SK-N-SH (cell line): ENCODE results near the gene FOSB. TPM values are rescaled to one million over a fixed set of nuclear protein-coding genes. Genes with fewer than 3 reads are reported as not detected.
A peak's percentile ranks its signal among the peaks of the same experiment; 100 is the strongest.

ENCODE experiments used
- CTCF ChIA-PET: fragments of 300-600, 350-600 bp; formaldehyde crosslinking; extraction: SDS; loops from one replicate; lab custom pipeline; 2021; lab: Yijun Ruan, JAX
- POLR2A ChIA-PET: fragments of 350-600 bp; sonication (Branson Sonifier 250); formaldehyde crosslinking; extraction: SDS; loops from one replicate; lab custom pipeline; 2020; ENCODE audit warnings: antibody characterized with exemption, inconsistent platforms; lab: Yijun Ruan, JAX
- DNase-seq: peaks from one replicate; pipeline ENCODE4 v3.0.0; 2012
- H2AFZ ChIP-seq: fragments of 200-600 bp; sonication (generic); 2 replicates; pipeline ENCODE4 v1.8.1; 2016; ENCODE audit warnings: antibody characterized with exemption, mild to moderate bottlenecking, low read depth
- H3F3A ChIP-seq: fragments of 200-600 bp; sonication (generic); replicated peaks from 2 replicates; pipeline ENCODE3; 2016; ENCODE audit warnings: antibody characterized with exemption, mild to moderate bottlenecking; ENCODE audit not compliant: insufficient read depth
- H3K27ac ChIP-seq, 2 experiments: fragments of 200-500 bp in 1 of 2; fragments of 200-600 bp in 1 of 2; sonication (Bioruptor generic) in 1 of 2; sonication (generic), shearing (Covaris generic) in 1 of 2; 2 replicates each; pipeline versions ENCODE4 v1.5.1 to v1.6.1; 2014 to 2016; ENCODE audit warnings: low read depth in 2 of 2, inconsistent platforms in 1 of 2, low read length in 1 of 2, mild to moderate bottlenecking in 1 of 2, mixed read lengths in 1 of 2
- H3K27me3 ChIP-seq: fragments of 200-600 bp; sonication (generic), shearing (Covaris generic); 2 replicates; pipeline ENCODE4 v1.6.1; 2016; ENCODE audit warnings: mixed run types; ENCODE audit not compliant: insufficient read depth
- H3K36me3 ChIP-seq, 2 experiments: fragments of 200-500 bp in 1 of 2; fragments of 200-600 bp in 1 of 2; sonication (Bioruptor generic) in 1 of 2; sonication (generic) in 1 of 2; replicated peaks in 1 of 2; 2 replicates each; pipeline versions ENCODE3 to v1.5.1; 2014 to 2016; ENCODE audit warnings: low read length in 1 of 2, mild to moderate bottlenecking in 1 of 2; ENCODE audit not compliant: insufficient read depth in 2 of 2, control insufficient read depth in 1 of 2
- H3K4me1 ChIP-seq, 2 experiments: fragments of 200-500 bp in 1 of 2; fragments of 200-600 bp in 1 of 2; sonication (Bioruptor generic) in 1 of 2; sonication (generic), shearing (Covaris generic) in 1 of 2; 2 replicates each; pipeline versions ENCODE4 v1.5.1 to v1.6.1; 2014 to 2016; ENCODE audit warnings: low read depth in 1 of 2, low read length in 1 of 2, mixed run types in 1 of 2; ENCODE audit not compliant: insufficient read depth in 2 of 2, control insufficient read depth in 1 of 2
- H3K4me2 ChIP-seq: fragments of 200-600 bp; sonication (generic), shearing (Covaris generic); 2 replicates; pipeline ENCODE4 v1.6.1; 2017; ENCODE audit warnings: mixed run types
- H3K4me3 ChIP-seq, 2 experiments: fragments of 200-500 bp in 1 of 2; fragments of 200-600 bp in 1 of 2; sonication (Bioruptor generic) in 1 of 2; sonication (generic), shearing (Covaris generic) in 1 of 2; 2 replicates each; pipeline versions ENCODE4 v1.5.1 to v1.8.1; 2014 to 2016; ENCODE audit warnings: low read depth in 2 of 2, inconsistent platforms in 1 of 2, low read length in 1 of 2, mild to moderate bottlenecking in 1 of 2, mixed read lengths in 1 of 2, moderate library complexity in 1 of 2
- H3K79me2 ChIP-seq: fragments of 200-600 bp; sonication (generic); 2 replicates; pipeline ENCODE4 v1.8.1; 2017; ENCODE audit warnings: mild to moderate bottlenecking; ENCODE audit not compliant: insufficient read depth
- H3K9ac ChIP-seq: fragments of 200-600 bp; sonication (generic); 2 replicates; pipeline ENCODE4 v1.6.1; 2017; ENCODE audit warnings: mixed run types
- H3K9me2 ChIP-seq: fragments of 200-600 bp; sonication (generic); 2 replicates; pipeline ENCODE4 v1.6.1; 2017; ENCODE audit warnings: mixed run types
- H3K9me3 ChIP-seq: fragments of 200-600 bp; sonication (generic); 2 replicates; pipeline ENCODE4 v1.6.1; 2017; ENCODE audit warnings: mixed run types, mild to moderate bottlenecking, moderate library complexity
- H4K20me1 ChIP-seq: fragments of 200-600 bp; sonication (generic); 2 replicates; pipeline ENCODE4 v1.6.1; 2017; ENCODE audit warnings: mild to moderate bottlenecking, mixed run types; ENCODE audit not compliant: insufficient read depth
- CHD2 ChIP-seq: fragments of 150-350 bp; IDR thresholded peaks from 2 replicates; pipeline ENCODE4 v1.6.1; 2018; ENCODE audit warnings: low read length; ENCODE audit not compliant: partially characterized antibody
- ELF1 ChIP-seq: IDR thresholded peaks from 2 replicates; pipeline ENCODE4 v1.4.0; 2012
- FOXM1 ChIP-seq: IDR thresholded peaks from 2 replicates; pipeline ENCODE4 v1.4.0; 2012; ENCODE audit warnings: low read depth, mild to moderate bottlenecking
- GABPA ChIP-seq: IDR thresholded peaks from 2 replicates; pipeline ENCODE4 v1.4.0; 2012; ENCODE audit warnings: low read depth, mild to moderate bottlenecking
- MXI1 ChIP-seq: IDR thresholded peaks from 2 replicates; pipeline ENCODE4 v1.6.1; 2012; ENCODE audit warnings: mild to moderate bottlenecking, low read depth, low read length, improper control_type of control experiment
- NFIC ChIP-seq: IDR thresholded peaks from 2 replicates; pipeline ENCODE4 v1.4.0; 2012; ENCODE audit warnings: borderline replicate concordance
- NRF1 ChIP-seq: IDR thresholded peaks from 2 replicates; pipeline ENCODE4 v1.6.1; 2012; ENCODE audit warnings: low read depth, mild to moderate bottlenecking, low read length
- RAD21 ChIP-seq: IDR thresholded peaks from 2 replicates; pipeline ENCODE4 v1.6.1; 2012; ENCODE audit warnings: mild to moderate bottlenecking, low read length
- RFX5 ChIP-seq: IDR thresholded peaks from 2 replicates; pipeline ENCODE4 v1.6.1; 2012; ENCODE audit warnings: mild to moderate bottlenecking, improper control_type of control experiment, low read length
- SIN3A ChIP-seq: IDR thresholded peaks from 2 replicates; pipeline ENCODE4 v1.6.1; 2012; ENCODE audit warnings: low read depth, mild to moderate bottlenecking, low read length, moderate library complexity, borderline replicate concordance
- TAF1 ChIP-seq: IDR thresholded peaks from 2 replicates; pipeline ENCODE4 v1.6.1; 2012; ENCODE audit warnings: low read depth, mild to moderate bottlenecking, low read length, moderate library complexity, borderline replicate concordance
- TCF12 ChIP-seq: IDR thresholded peaks from 2 replicates; pipeline ENCODE4 v1.4.0; 2012
- TEAD4 ChIP-seq: IDR thresholded peaks from 2 replicates; pipeline ENCODE4 v1.4.0; 2012; ENCODE audit warnings: mild to moderate bottlenecking, borderline replicate concordance; ENCODE audit not compliant: insufficient read depth
- WGBS: methylation state at CpG from one replicate; pipeline ENCODE4 v1.1.6; 2017; ENCODE audit warnings: low lambda C conversion rate; 5-methylcytosine and 5-hydroxymethylcytosine counted together
- polyA plus RNA-seq, 3 experiments: library from polyadenylated mRNA; depleted of rRNA; stranded (reverse); fragments of >200 nt; gene quantifications; 2 replicates each; pipeline ENCODE4 v1.2.3, GENCODE V29; 2012
- TF ChIP-seq, protein P1 (sequence below): fragments of 150-350 bp; IDR thresholded peaks from 2 replicates; pipeline ENCODE4 v1.6.1; 2016; ENCODE audit warnings: mild to moderate bottlenecking, low read depth, low read length
- TF ChIP-seq, protein P2 (sequence below): IDR thresholded peaks from 2 replicates; pipeline ENCODE4; 2012
- TF ChIP-seq, protein P3 (sequence below): IDR thresholded peaks from 2 replicates; pipeline ENCODE4 v1.4.0; 2012; ENCODE audit warnings: low read depth

The FOSB gene
- polyA plus RNA-seq, 1 of the 3 experiments (the other 2 are of a cell fraction) = 78.2 TPM

DNA sequence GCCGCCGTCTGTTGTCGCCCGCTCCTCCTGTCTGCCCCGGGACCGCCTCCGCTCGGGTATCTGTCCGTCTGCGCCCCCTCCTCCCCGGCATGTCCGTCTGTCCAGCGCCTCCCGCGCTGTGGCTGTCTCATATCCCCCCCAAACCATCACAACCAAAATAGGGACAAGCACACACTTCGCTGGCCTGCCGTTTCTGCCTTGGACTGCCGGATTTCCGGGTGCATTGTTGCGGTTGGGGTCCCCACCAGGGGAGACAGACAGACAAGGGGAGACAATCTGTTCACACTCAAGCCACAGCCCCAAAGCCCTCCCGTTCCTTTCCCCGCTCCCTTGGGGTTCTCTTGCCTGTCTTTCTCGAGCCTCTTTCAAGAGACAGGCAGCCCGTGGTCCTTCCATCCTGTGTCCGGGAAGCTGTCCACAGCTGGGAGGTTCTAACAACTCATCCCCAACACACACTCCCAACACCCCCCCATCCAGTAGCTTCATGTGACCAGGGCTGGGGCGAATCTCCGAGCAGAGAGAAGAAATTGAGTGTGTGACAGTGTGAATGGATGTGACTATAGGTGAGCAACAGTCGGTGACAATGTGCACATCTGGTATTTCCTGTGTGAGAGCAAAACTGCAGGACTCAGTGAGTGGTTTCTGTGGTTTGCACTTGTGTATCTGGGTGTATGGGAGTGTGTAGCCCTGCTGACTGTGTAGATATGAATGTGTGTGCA is 16.5 kb upstream of the FOSB start:
- Histone ChIP-seq H3K4me2 (peak overlapping the region; percentile 83), H3K36me3 (no peaks in the 10 kb centered on the region), H3K4me1 (peaks cover 10 to 19% of the 10 kb centered on the region in 2 experiments; a peak in 2 of 4 replicates), H4K20me1 (no peaks in the 10 kb centered on the region), H3K79me2 (no peaks in the 10 kb centered on the region), H3K9ac (peak overlapping the region; percentile 94), H3K27ac (peak overlapping the region; percentile 4 to 82; a peak in 3 of 4 replicates), H2AFZ (peak overlapping the region; percentile 57; the same call in 1 of the 2 replicates), H3K4me3 (peak overlapping the region; percentile 55 to 64)
- 38% methylated on average over 11 of the region's 28 CpGs for WGBS
- TF ChIP-seq MXI1 (0 out of 2 replicates have a peak, but pooled peaks have one; percentile 1), TAF1 (no peak)
- TF ChIP-seq, all 33 proteins: peak for 1
- ChIA-PET POLR2A (no interaction called here), CTCF (interaction anchor here (1.0 to 5.2 kb wide), 2 partner anchors 12 to 27 kb away, joined by 3 to 27 read pairs; no protein-coding TSS in a partner anchor)
- no peak for DNase-seq
- Histone ChIP-seq H3F3A (peaks cover 14% of the 10 kb centered on the region), H3K9me2 (no peaks in the 10 kb centered on the region), H3K27me3 (no peaks in the 10 kb centered on the region), H3K9me3 (no peaks in the 10 kb centered on the region)

DNA sequence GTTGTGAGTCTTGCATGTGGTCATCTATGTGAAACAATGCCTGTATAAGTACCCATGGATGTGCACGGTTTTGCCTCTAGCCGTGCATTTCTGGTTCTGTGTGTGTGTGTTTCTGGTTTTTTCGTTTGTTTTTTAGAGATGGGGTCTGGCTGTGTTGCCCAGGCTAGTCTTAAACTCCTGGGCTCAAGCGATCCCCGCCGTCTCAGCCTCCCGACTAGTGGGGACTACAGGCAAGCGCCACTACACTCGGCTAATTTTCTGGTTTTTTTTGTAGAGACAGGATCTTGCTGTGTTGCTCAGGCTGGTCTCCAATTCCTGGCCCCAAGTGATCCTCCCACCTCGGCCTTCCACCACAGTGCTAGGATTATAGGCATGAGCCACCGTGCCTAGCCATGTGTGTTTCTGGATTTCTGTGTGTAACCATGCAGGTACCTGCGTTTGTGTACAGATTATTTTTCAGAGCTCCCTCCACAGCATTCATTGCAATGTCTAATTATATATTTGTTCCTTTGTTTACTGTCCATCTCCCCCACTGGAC is 15.9 kb upstream of the FOSB start:
- no peak overlapping the region for H3K9ac ChIP-seq
- TF ChIP-seq FOXM1 = no peak
- no peak for TF ChIP-seq RFX5
- TF ChIP-seq, protein P1, sequence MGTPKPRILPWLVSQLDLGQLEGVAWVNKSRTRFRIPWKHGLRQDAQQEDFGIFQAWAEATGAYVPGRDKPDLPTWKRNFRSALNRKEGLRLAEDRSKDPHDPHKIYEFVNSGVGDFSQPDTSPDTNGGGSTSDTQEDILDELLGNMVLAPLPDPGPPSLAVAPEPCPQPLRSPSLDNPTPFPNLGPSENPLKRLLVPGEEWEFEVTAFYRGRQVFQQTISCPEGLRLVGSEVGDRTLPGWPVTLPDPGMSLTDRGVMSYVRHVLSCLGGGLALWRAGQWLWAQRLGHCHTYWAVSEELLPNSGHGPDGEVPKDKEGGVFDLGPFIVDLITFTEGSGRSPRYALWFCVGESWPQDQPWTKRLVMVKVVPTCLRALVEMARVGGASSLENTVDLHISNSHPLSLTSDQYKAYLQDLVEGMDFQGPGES = no peak
- TF ChIP-seq ELF1 = no peak
- TF ChIP-seq SIN3A = no peak
- no peak for TF ChIP-seq GABPA
- TF ChIP-seq CHD2 = no peak
- no peak for TF ChIP-seq NFIC
- TF ChIP-seq, protein P2, sequence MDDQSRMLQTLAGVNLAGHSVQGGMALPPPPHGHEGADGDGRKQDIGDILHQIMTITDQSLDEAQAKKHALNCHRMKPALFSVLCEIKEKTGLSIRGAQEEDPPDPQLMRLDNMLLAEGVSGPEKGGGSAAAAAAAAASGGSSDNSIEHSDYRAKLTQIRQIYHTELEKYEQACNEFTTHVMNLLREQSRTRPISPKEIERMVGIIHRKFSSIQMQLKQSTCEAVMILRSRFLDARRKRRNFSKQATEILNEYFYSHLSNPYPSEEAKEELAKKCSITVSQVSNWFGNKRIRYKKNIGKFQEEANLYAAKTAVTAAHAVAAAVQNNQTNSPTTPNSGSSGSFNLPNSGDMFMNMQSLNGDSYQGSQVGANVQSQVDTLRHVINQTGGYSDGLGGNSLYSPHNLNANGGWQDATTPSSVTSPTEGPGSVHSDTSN = no peak
- TF ChIP-seq RAD21 = no peak
- TF ChIP-seq, protein P3, sequence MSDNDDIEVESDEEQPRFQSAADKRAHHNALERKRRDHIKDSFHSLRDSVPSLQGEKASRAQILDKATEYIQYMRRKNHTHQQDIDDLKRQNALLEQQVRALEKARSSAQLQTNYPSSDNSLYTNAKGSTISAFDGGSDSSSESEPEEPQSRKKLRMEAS = no peak
- no peak for TF ChIP-seq NRF1
- TF ChIP-seq TCF12 = no peak
- no peak for TF ChIP-seq TEAD4
- TF ChIP-seq, all 33 proteins: peak for 0
- H3K4me3 ChIP-seq = no peak overlapping the region
- H3K27ac ChIP-seq = peak overlapping the region in 1 of 2 experiments; percentile 82; a peak in 1 of 4 replicates
- POLR2A ChIA-PET = no interaction called here
- H4K20me1 ChIP-seq = no peaks in the 10 kb centered on the region
- no peaks in the 10 kb centered on the region for H3K27me3 ChIP-seq
- peaks cover 20% of the 10 kb centered on the region for H3F3A ChIP-seq
- H3K9me3 ChIP-seq = no peaks in the 10 kb centered on the region
- no peaks in the 10 kb centered on the region for H3K36me3 ChIP-seq
- H3K79me2 ChIP-seq = no peaks in the 10 kb centered on the region
- H3K4me1 ChIP-seq = peaks cover 12 to 20% of the 10 kb centered on the region in 2 experiments; a peak in 2 of 4 replicates
- H2AFZ ChIP-seq = no peak overlapping the region
- 76% methylated on average over 12 of the region's 12 CpGs for WGBS
- CTCF ChIA-PET = interaction anchor here (1.0 to 5.2 kb wide), 4 partner anchors 12 to 27 kb away, joined by 3 to 27 read pairs (median 5); partner anchors contain the start of gene FOSB
- no peak overlapping the region for H3K4me2 ChIP-seq
- DNase-seq = no peak
- H3K9me2 ChIP-seq = no peaks in the 10 kb centered on the region
